HepG2 (cell line): ENCODE measurements around the gene MAP2K3. TPM values are rescaled to one million over a fixed set of nuclear protein-coding genes. Genes with fewer than 3 reads are reported as not detected.

ENCODE experiments used
- ATF3 ChIP-seq: sonication (generic); formaldehyde crosslinking; IDR thresholded peaks from 2 replicates; pipeline ENCODE4 v1.4.0; 2020; ENCODE audit warnings: missing genetic modification reagents
- CEBPG ChIP-seq: IDR thresholded peaks from 2 replicates; pipeline ENCODE4 v1.6.1; 2016
- ERF ChIP-seq: IDR thresholded peaks from 2 replicates; pipeline ENCODE4 v1.6.1; 2018; ENCODE audit warnings: missing biosample characterization, missing genetic modification reagents
- GFI1 ChIP-seq: sonication (generic); formaldehyde crosslinking; IDR thresholded peaks from 2 replicates; pipeline ENCODE4 v1.5.0; 2020; ENCODE audit warnings: missing genetic modification reagents, mild to moderate bottlenecking, borderline replicate concordance
- HMG20B ChIP-seq: conservative IDR thresholded peaks from 2 replicates; pipeline ENCODE4 v1.6.1; 2016; ENCODE audit warnings: missing genetic modification reagents, missing compliant biosample characterization
- KLF11 ChIP-seq: IDR thresholded peaks from 2 replicates; pipeline ENCODE4 v1.6.1; 2016; ENCODE audit warnings: missing compliant biosample characterization
- KLF12 ChIP-seq: sonication (generic); formaldehyde crosslinking; IDR thresholded peaks from 2 replicates; pipeline ENCODE4 v1.4.0; 2020; ENCODE audit warnings: missing genetic modification reagents, borderline replicate concordance
- NFATC3 ChIP-seq: sonication (generic); formaldehyde crosslinking; IDR thresholded peaks from 2 replicates; pipeline ENCODE4 v1.5.1; 2020; ENCODE audit warnings: mild to moderate bottlenecking, missing genetic modification reagents
- NR0B2 ChIP-seq: sonication (generic); formaldehyde crosslinking; IDR thresholded peaks from 2 replicates; pipeline ENCODE4 v1.4.0; 2020; ENCODE audit warnings: mild to moderate bottlenecking, missing genetic modification reagents
- PRMT3 ChIP-seq: sonication (generic); formaldehyde crosslinking; IDR thresholded peaks from 2 replicates; pipeline ENCODE4 v1.8.1; 2022; ENCODE audit warnings: low read depth, mild to moderate bottlenecking, moderate library complexity, missing genetic modification reagents, borderline replicate concordance
- RFX1 ChIP-seq: fragments of 450-650 bp; IDR thresholded peaks from 2 replicates; pipeline ENCODE4 v1.6.1; 2017
- RFXAP ChIP-seq: sonication (generic); formaldehyde crosslinking; IDR thresholded peaks from 2 replicates; pipeline ENCODE4 v1.4.0; 2020; ENCODE audit warnings: missing genetic modification reagents, borderline replicate concordance
- TEF ChIP-seq: sonication (generic); formaldehyde crosslinking; IDR thresholded peaks from 2 replicates; pipeline ENCODE4 v1.5.0; 2020; ENCODE audit warnings: missing genetic modification reagents
- ZBED4 ChIP-seq: sonication (generic); formaldehyde crosslinking; IDR thresholded peaks from 2 replicates; pipeline ENCODE4 v1.4.0; 2020; ENCODE audit warnings: missing genetic modification reagents, borderline replicate concordance
- ZBTB14 ChIP-seq: sonication (generic); formaldehyde crosslinking; IDR thresholded peaks from 2 replicates; pipeline ENCODE4 v1.4.0; 2020; ENCODE audit warnings: missing genetic modification reagents
- ZBTB20 ChIP-seq: sonication (generic); formaldehyde crosslinking; IDR thresholded peaks from 2 replicates; pipeline ENCODE4 v1.8.1; 2023; ENCODE audit warnings: missing genetic modification reagents, low read depth, mild to moderate bottlenecking, borderline replicate concordance
- ZNF234 ChIP-seq: sonication (generic); formaldehyde crosslinking; conservative IDR thresholded peaks from 2 replicates; pipeline ENCODE4 v1.5.1; 2020; ENCODE audit warnings: mild to moderate bottlenecking, missing genetic modification reagents
- ZNF737 ChIP-seq: sonication (generic); formaldehyde crosslinking; IDR thresholded peaks from 2 replicates; pipeline ENCODE4 v1.5.0; 2020; ENCODE audit warnings: missing genetic modification reagents, mild to moderate bottlenecking, borderline replicate concordance
- ZNF768 ChIP-seq: sonication (generic); formaldehyde crosslinking; IDR thresholded peaks from 2 replicates; pipeline ENCODE4 v1.4.0; 2020; ENCODE audit warnings: missing genetic modification reagents
- ZSCAN30 ChIP-seq: sonication (generic); formaldehyde crosslinking; IDR thresholded peaks from 2 replicates; pipeline ENCODE4 v1.5.0; 2020; ENCODE audit warnings: mild to moderate bottlenecking, missing genetic modification reagents
- ZUFSP ChIP-seq: sonication (generic); formaldehyde crosslinking; IDR thresholded peaks from 2 replicates; pipeline ENCODE4 v1.9.0; 2021; ENCODE audit warnings: missing genetic modification reagents, mild to moderate bottlenecking, borderline replicate concordance
- polyA plus RNA-seq, 8 experiments: library from polyadenylated mRNA; depleted of rRNA in 3 of 8; stranded (reverse) in 7 of 8; unstranded in 1 of 8; fragments of >200 nt; fragmentation: Illumina TruSeq in 4 of 8; extraction: Trizol in 4 of 8; gene quantifications; 2 replicates each; pipeline versions ENCODE4 v1.2.1 to v1.2.3, GENCODE V29; 2011 to 2016; ENCODE audit warnings: low read depth in 4 of 8, missing spikeins in 1 of 8, mixed read lengths in 1 of 8; ENCODE audit not compliant: insufficient read depth in 1 of 8
- total RNA-seq, 5 experiments: library from RNA; depleted of rRNA; stranded (reverse); fragments of >200 nt; fragmentation: Illumina TruSeq; extraction: Trizol; gene quantifications; 2 replicates each; pipeline ENCODE4 v1.2.3, GENCODE V29; 2016; ENCODE audit warnings: low read depth in 1 of 5

Gene MAP2K3
- total and polyA plus RNA-seq, 2 of the 13 experiments (the other 11 are each of a cell fraction or from before 2014, with no cell fraction given) = 20.5 to 27.4 TPM

- TF ChIP-seq RFXAP (CRISPR knock-in tag) = peak; percentile 47; the same call in 1 of the 2 replicates
- TF ChIP-seq ZUFSP (CRISPR knock-in tag) = no peak
- TF ChIP-seq ZNF234 (CRISPR knock-in tag) = no peak; the same call in 1 of the 2 replicates
- 0 out of 2 replicates have a peak, but pooled peaks have one; percentile 61 for TF ChIP-seq ZBED4 (CRISPR knock-in tag)
- TF ChIP-seq ZBTB14 = no peak
- no peak for TF ChIP-seq ZSCAN30 (CRISPR knock-in tag)
- no peak for TF ChIP-seq CEBPG (CRISPR knock-in tag)
- peak; percentile 88; the same call in 1 of the 2 replicates for TF ChIP-seq KLF12 (CRISPR knock-in tag)
- TF ChIP-seq ZBTB20 (CRISPR knock-in tag) = peak; percentile 68; the same call in 1 of the 2 replicates
- TF ChIP-seq NR0B2 (CRISPR knock-in tag) = peak; percentile 70; the same call in 1 of the 2 replicates
- no peak for TF ChIP-seq RFX1
- TF ChIP-seq PRMT3 (CRISPR knock-in tag) = no peak; the same call in 1 of the 2 replicates
- TF ChIP-seq KLF11 (CRISPR knock-in tag) = 0 out of 2 replicates have a peak, but pooled peaks have one; percentile 63
- TF ChIP-seq NFATC3 = no peak
- peak; percentile 46; the same call in 1 of the 2 replicates for TF ChIP-seq ZNF768 (CRISPR knock-in tag)
- TF ChIP-seq TEF (CRISPR knock-in tag) = 0 out of 2 replicates have a peak, but pooled peaks have one; percentile 33
- TF ChIP-seq GFI1 (CRISPR knock-in tag) = 0 out of 2 replicates have a peak, but pooled peaks have one; percentile 22
- TF ChIP-seq ERF (CRISPR knock-in tag) = 0 out of 2 replicates have a peak, but pooled peaks have one; percentile 28
- no peak for TF ChIP-seq ATF3 (CRISPR knock-in tag)
- TF ChIP-seq HMG20B (CRISPR knock-in tag) = no peak
- peak; percentile 83; the same call in 1 of the 2 replicates for TF ChIP-seq ZNF737
Observed at GRCh38 chr17:21275579-21276263, 8.8 kb upstream of the MAP2K3 start (continued).
